KMS-11 (cell line): ENCODE measurements around the gene PRKACB.

ENCODE experiments used
- H2AFZ ChIP-seq: fragments of 200-600 bp; sonication (generic); 2 replicates; pipeline ENCODE4 v1.6.1; 2016; ENCODE audit warnings: antibody characterized with exemption, mixed run types, low read depth
- H3K27ac ChIP-seq: fragments of 200-600 bp; sonication (generic); 2 replicates; pipeline ENCODE4 v1.6.1; 2016; ENCODE audit warnings: mild to moderate bottlenecking, mixed run types
- H3K27me3 ChIP-seq: fragments of 200-600 bp; sonication (generic); 2 replicates; pipeline ENCODE4 v1.6.1; 2017; ENCODE audit warnings: mild to moderate bottlenecking, low read depth, mixed run types, moderate library complexity; ENCODE audit not compliant: insufficient read depth
- H3K36me3 ChIP-seq: fragments of 200-600 bp; sonication (generic); 2 replicates; pipeline ENCODE4 v1.6.1; 2017; ENCODE audit warnings: mild to moderate bottlenecking, mixed run types; ENCODE audit not compliant: insufficient read depth
- H3K4me1 ChIP-seq: fragments of 200-600 bp; sonication (generic); 2 replicates; pipeline ENCODE4 v1.6.1; 2016; ENCODE audit warnings: mild to moderate bottlenecking, low read depth, mixed run types; ENCODE audit not compliant: poor library complexity, severe bottlenecking
- H3K4me2 ChIP-seq: fragments of 200-600 bp; sonication (generic); 2 replicates; pipeline ENCODE4 v1.7.0; 2016; ENCODE audit warnings: mild to moderate bottlenecking, mixed run types
- H3K4me3 ChIP-seq: fragments of 200-600 bp; sonication (generic); IDR thresholded peaks from 2 replicates; pipeline ENCODE4 v1.6.1; 2017; ENCODE audit warnings: low read depth, low read length, mixed read lengths; ENCODE audit not compliant: insufficient read depth
- H3K79me2 ChIP-seq: fragments of 200-600 bp; sonication (generic); 2 replicates; pipeline ENCODE4 v1.6.1; 2016; ENCODE audit warnings: low read depth, mixed run types; ENCODE audit not compliant: insufficient read depth
- H3K9ac ChIP-seq: fragments of 200-600 bp; sonication (generic); 2 replicates; pipeline ENCODE4 v1.6.1; 2016; ENCODE audit warnings: mild to moderate bottlenecking, mixed run types
- H4K20me1 ChIP-seq: fragments of 200-600 bp; sonication (generic); 2 replicates; pipeline ENCODE4 v1.6.1; 2016; ENCODE audit warnings: mild to moderate bottlenecking, mixed run types; ENCODE audit not compliant: insufficient read depth
- CTCF ChIP-seq: fragments of 200-600 bp; sonication (generic); conservative IDR thresholded peaks from 2 replicates; pipeline ENCODE4 v1.6.1; 2017; ENCODE audit warnings: low read depth, mild to moderate bottlenecking, antibody characterized with exemption, low read length, moderate library complexity, mixed read lengths

PRKACB gene

GRCh38 chr1:84198832-84199231, 54.8 kb downstream of the PRKACB start:
- TF ChIP-seq CTCF: no peak
- Histone ChIP-seq H3K79me2 (no peaks in the 10 kb centered on the region), H4K20me1 (no peaks in the 10 kb centered on the region), H3K4me2 (no peak overlapping the region), H3K9ac (no peak overlapping the region), H3K36me3 (no peaks in the 10 kb centered on the region), H2AFZ (no peak overlapping the region), H3K4me1 (no peaks in the 10 kb centered on the region), H3K27me3 (no peaks in the 10 kb centered on the region), H3K27ac (no peak overlapping the region), H3K4me3 (no peak overlapping the region)

- Histone ChIP-seq H3K4me1 (no peaks in the 10 kb centered on the region), H3K79me2 (no peaks in the 10 kb centered on the region), H3K27ac (no peak overlapping the region), H4K20me1 (no peaks in the 10 kb centered on the region), H2AFZ (no peak overlapping the region), H3K4me3 (no peak overlapping the region), H3K4me2 (no peak overlapping the region), H3K9ac (no peak overlapping the region), H3K27me3 (no peaks in the 10 kb centered on the region), H3K36me3 (no peaks in the 10 kb centered on the region)
- TF ChIP-seq CTCF: no peak
Measured at GRCh38 chr1:84199257-84199656, 55.2 kb downstream of the PRKACB start.

- Histone ChIP-seq H3K9ac (no peak overlapping the region), H3K36me3 (no peaks in the 10 kb centered on the region), H3K27me3 (no peaks in the 10 kb centered on the region), H3K4me3 (no peak overlapping the region), H4K20me1 (no peaks in the 10 kb centered on the region), H3K27ac (no peak overlapping the region), H3K4me1 (no peaks in the 10 kb centered on the region), H2AFZ (no peak overlapping the region), H3K79me2 (no peaks in the 10 kb centered on the region), H3K4me2 (no peak overlapping the region)
- TF ChIP-seq CTCF: no peak
Measured at GRCh38 chr1:84202126-84202525, 58.1 kb downstream of the PRKACB start.

- TF ChIP-seq CTCF: no peak
- Histone ChIP-seq H3K79me2 (no peaks in the 10 kb centered on the region), H3K27me3 (no peaks in the 10 kb centered on the region), H3K27ac (no peak overlapping the region), H3K9ac (no peak overlapping the region), H2AFZ (no peak overlapping the region), H3K4me2 (no peak overlapping the region), H3K4me3 (no peak overlapping the region), H3K36me3 (no peaks in the 10 kb centered on the region), H3K4me1 (no peaks in the 10 kb centered on the region), H4K20me1 (no peaks in the 10 kb centered on the region)
Measured at GRCh38 chr1:84206375-84206774, 62.3 kb downstream of the PRKACB start.

GRCh38 chr1:84208935-84209334, 64.9 kb downstream of the PRKACB start:
- Histone ChIP-seq H3K27ac (no peak overlapping the region), H3K4me3 (no peak overlapping the region), H3K36me3 (no peaks in the 10 kb centered on the region), H3K4me2 (no peak overlapping the region), H3K4me1 (no peaks in the 10 kb centered on the region), H3K27me3 (no peaks in the 10 kb centered on the region), H3K79me2 (no peaks in the 10 kb centered on the region), H4K20me1 (no peaks in the 10 kb centered on the region), H3K9ac (no peak overlapping the region), H2AFZ (no peak overlapping the region)
- no peak for TF ChIP-seq CTCF
